ENCODE results near the gene KCNT1. TPM values are rescaled to one million over a fixed set of nuclear protein-coding genes. Genes with fewer than 3 reads are reported as not detected.

The KCNT1 gene
- total RNA-seq, 1 donor from 2014 or later = not detected

- TF ChIP-seq CTCF (IDR thresholded peaks at IDR 0.05; ENCODE audit: insufficient read depth, low read depth, low read length) = no peak
- TF ChIP-seq EZH2 (IDR thresholded peaks at IDR 0.05; ENCODE audit: insufficient read depth, low read length) = no peak
- Mint-ChIP-seq H3K4me1 (ENCODE audit: low read depth, unreplicated experiment) (no peaks in the 10 kb centered on the region), H3K9me3 (ENCODE audit: unreplicated experiment) (no peaks in the 10 kb centered on the region), H3K36me3 (ENCODE audit: low read depth, unreplicated experiment) (no peaks in the 10 kb centered on the region), H3K4me3 (ENCODE audit: unreplicated experiment) (no peak overlapping the region), H3K27ac (ENCODE audit: unreplicated experiment) (no peak overlapping the region), H3K27me3 (ENCODE audit: low read depth, unreplicated experiment) (peaks cover 21% of the 10 kb centered on the region)
- H2AFZ ChIP-seq (ENCODE audit: low read depth, low read length) = no peak overlapping the region
- H3K9ac ChIP-seq (ENCODE audit: low read length) = no peak overlapping the region
- no peaks in the 10 kb centered on the region for H3K4me1 ChIP-seq (ENCODE audit: insufficient read depth, low read length)
- no peak overlapping the region for H3K27ac ChIP-seq (ENCODE audit: low read depth, low read length)
- DNase-seq (ENCODE audit: low read depth) (no peak), FAIRE-seq (no peak)
- H3K4me2 ChIP-seq (ENCODE audit: low read length) = no peak overlapping the region
- no peaks in the 10 kb centered on the region for H4K20me1 ChIP-seq (ENCODE audit: insufficient read depth, low read length)
- H3K79me2 ChIP-seq (ENCODE audit: insufficient read depth, low read length) = no peaks in the 10 kb centered on the region
- peaks cover 2% of the 10 kb centered on the region for H3K27me3 ChIP-seq (ENCODE audit: insufficient read depth, low read length)
- no peaks in the 10 kb centered on the region for H3K36me3 ChIP-seq (ENCODE audit: insufficient read depth, low read length)
- H3K4me3 ChIP-seq (ENCODE audit: insufficient read depth, low read depth, low read length) = no peak overlapping the region
- no peaks in the 10 kb centered on the region for H3K9me3 ChIP-seq (ENCODE audit: insufficient read depth, low read depth, low read length)
Observed at GRCh38 chr9:135743021-135743420, 41.0 kb downstream of the KCNT1 start.

- H3K9ac ChIP-seq (ENCODE audit: low read length) = no peak overlapping the region
- no peaks in the 10 kb centered on the region for H4K20me1 ChIP-seq (ENCODE audit: insufficient read depth, low read length)
- no peak overlapping the region for H3K4me2 ChIP-seq (ENCODE audit: low read length)
- no peak overlapping the region for H3K4me3 ChIP-seq (ENCODE audit: insufficient read depth, low read depth, low read length)
- H3K79me2 ChIP-seq (ENCODE audit: insufficient read depth, low read length) = no peaks in the 10 kb centered on the region
- no peak overlapping the region for H2AFZ ChIP-seq (ENCODE audit: low read depth, low read length)
- Mint-ChIP-seq H3K36me3 (ENCODE audit: low read depth, unreplicated experiment) (no peaks in the 10 kb centered on the region), H3K27ac (ENCODE audit: unreplicated experiment) (no peak overlapping the region), H3K4me1 (ENCODE audit: low read depth, unreplicated experiment) (no peaks in the 10 kb centered on the region), H3K27me3 (ENCODE audit: low read depth, unreplicated experiment) (peaks cover 19% of the 10 kb centered on the region), H3K9me3 (ENCODE audit: unreplicated experiment) (no peaks in the 10 kb centered on the region), H3K4me3 (ENCODE audit: unreplicated experiment) (no peak overlapping the region)
- DNase-seq (ENCODE audit: low read depth) = no peak
- no peak for FAIRE-seq
- no peak for TF ChIP-seq CTCF (IDR thresholded peaks at IDR 0.05; ENCODE audit: insufficient read depth, low read depth, low read length)
- TF ChIP-seq EZH2 (IDR thresholded peaks at IDR 0.05; ENCODE audit: insufficient read depth, low read length) = no peak
- H3K9me3 ChIP-seq (ENCODE audit: insufficient read depth, low read depth, low read length) = no peaks in the 10 kb centered on the region
- H3K4me1 ChIP-seq (ENCODE audit: insufficient read depth, low read length) = no peaks in the 10 kb centered on the region
- H3K27ac ChIP-seq (ENCODE audit: low read depth, low read length) = no peak overlapping the region
- H3K36me3 ChIP-seq (ENCODE audit: insufficient read depth, low read length) = no peaks in the 10 kb centered on the region
- H3K27me3 ChIP-seq (ENCODE audit: insufficient read depth, low read length) = no peaks in the 10 kb centered on the region
Observed at GRCh38 chr9:135743546-135744332, 41.8 kb downstream of the KCNT1 start.
